ENCODE data around the gene TNFRSF4. TPM values are rescaled to one million over a fixed set of nuclear protein-coding genes. Genes with fewer than 3 reads are reported as not detected.

The TNFRSF4 gene
- total RNA-seq, 1 experiment from 2014 or later = 0.37 TPM

GRCh38 chr1:1234180-1234808 is 20.3 kb upstream of the TNFRSF4 start:
- no peak overlapping the region for H3K4me3 ChIP-seq (replicated peaks in 1 of 2; ENCODE audit: low read depth in 1 of 2, low read length in 2 of 2)
- H4K20me1 ChIP-seq (ENCODE audit: insufficient read depth) = no peaks in the 10 kb centered on the region
- no TSS peak for BruUV-seq (replicated peaks)
- peaks cover 44% of the 10 kb centered on the region for H3K79me2 ChIP-seq (ENCODE audit: insufficient read depth, low read length)
- H2AFZ ChIP-seq (ENCODE audit: low read depth, low read length, poor library complexity, severe bottlenecking) = no peak overlapping the region
- POLR2A ChIA-PET = no interaction called here
- no peak overlapping the region for H3K4me2 ChIP-seq (ENCODE audit: low read length)
- H3K27ac ChIP-seq (ENCODE audit: low read depth, low read length) = no peak overlapping the region
- no peak overlapping the region for H3K9ac ChIP-seq (ENCODE audit: low read length)
- H3K9me3 ChIP-seq (ENCODE audit: control insufficient read depth in 1 of 2, insufficient read depth in 1 of 2, low read depth in 1 of 2, low read length in 2 of 2) = no peaks in the 10 kb centered on the region
- H3K4me1 ChIP-seq (ENCODE audit: control insufficient read depth in 1 of 2, insufficient read depth in 2 of 2, low read length in 2 of 2) = peaks cover 12 to 41% of the 10 kb centered on the region in 2 experiments; a peak in 3 of 4 replicates
- intact Hi-C loops (cut with micrococcal nuclease) = no loop called here
- no peaks in the 10 kb centered on the region for H3K27me3 ChIP-seq (ENCODE audit: insufficient read depth, low read length)
- H3K36me3 ChIP-seq (ENCODE audit: control insufficient read depth in 1 of 2, insufficient read depth in 2 of 2, low read length in 2 of 2) = 0 out of 4 replicates have a peak, but pooled peaks cover 0 to 4% of the 10 kb centered on the region in 2 experiments
- ATAC-seq = no peak
- H3K9me2 ChIP-seq (ENCODE audit: insufficient read depth) = no peaks in the 10 kb centered on the region
- RAD21 ChIA-PET (ENCODE audit: low non-redundant PET in 1 of 2, low total read pairs in 2 of 2, uncharacterized antibody in 2 of 2, unreplicated experiment in 2 of 2) = no interaction called here
- no peak for TF ChIP-seq ZFX (IDR thresholded peaks at IDR 0.05)
- no peak for TF ChIP-seq TCF7L2 (IDR thresholded peaks at IDR 0.05; ENCODE audit: borderline replicate concordance, extremely low read depth, insufficient read depth, insufficient read length)
- TF ChIP-seq EGR1 (IDR thresholded peaks at IDR 0.05; ENCODE audit: low read depth) = no peak
- no peak for TF ChIP-seq CTCF (IDR thresholded peaks at IDR 0.05 in 2 of 3, conservative IDR thresholded peaks at IDR 0.05 in 1 of 3; ENCODE audit: borderline replicate concordance in 1 of 3, insufficient read depth in 1 of 3, low read depth in 2 of 3, low read length in 2 of 3)
- TF ChIP-seq YY1 (IDR thresholded peaks at IDR 0.05; ENCODE audit: extremely low read depth, insufficient replicate concordance, low read depth, low read length) = no peak
- TF ChIP-seq RAD21 (IDR thresholded peaks at IDR 0.05; ENCODE audit: low read depth) = no peak
- no peak for TF ChIP-seq SIN3A (IDR thresholded peaks at IDR 0.05; ENCODE audit: low read depth)
- TF ChIP-seq, protein P1, sequence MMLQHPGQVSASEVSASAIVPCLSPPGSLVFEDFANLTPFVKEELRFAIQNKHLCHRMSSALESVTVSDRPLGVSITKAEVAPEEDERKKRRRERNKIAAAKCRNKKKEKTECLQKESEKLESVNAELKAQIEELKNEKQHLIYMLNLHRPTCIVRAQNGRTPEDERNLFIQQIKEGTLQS (IDR thresholded peaks at IDR 0.05) = no peak
- TF ChIP-seq EZH2phosphoT487 (IDR thresholded peaks at IDR 0.05; ENCODE audit: borderline replicate concordance) = no peak
- no peak for DNase-seq (ENCODE audit: low read depth, low spot score)
- CTCF ChIA-PET = no interaction called here

Measured in HCT116 (cell line).